ENCODE results near the gene HSPA12B.

Gene HSPA12B

DNA sequence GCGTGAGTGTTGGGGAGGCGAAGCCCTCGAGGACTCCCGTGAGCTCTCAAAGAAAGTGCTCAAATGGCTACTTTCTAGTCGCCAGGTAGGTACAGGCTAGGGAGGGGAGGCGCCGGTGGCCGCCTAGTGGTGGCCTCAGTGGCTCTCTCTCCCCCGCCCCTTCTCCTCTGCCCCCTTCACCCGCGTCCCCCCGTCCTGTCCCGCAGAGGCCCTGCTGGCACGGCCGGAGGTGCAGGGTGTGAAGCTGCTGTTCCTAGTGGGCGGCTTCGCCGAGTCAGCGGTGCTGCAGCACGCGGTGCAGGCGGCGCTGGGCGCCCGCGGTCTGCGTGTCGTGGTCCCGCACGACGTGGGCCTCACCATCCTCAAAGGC lies 18.8 kb downstream of the HSPA12B start:
- H3K4me3 ChIP-seq (ENCODE audit: low read depth, low read length): no peak overlapping the region
- DNase-seq (ENCODE audit: low read depth): no peak
- peak; percentile 9 for TF ChIP-seq CTCF (IDR thresholded peaks at IDR 0.05; ENCODE audit: low read depth, low read length, missing control alignments)
- in situ Hi-C loops (cut with HindIII; ENCODE audit: low sequenced_read_pairs): no loop called here

GRCh38 chr20:3751675-3752385 lies 19.3 kb downstream of the HSPA12B start:
- no peak for TF ChIP-seq CTCF (IDR thresholded peaks at IDR 0.05; ENCODE audit: low read depth, low read length, missing control alignments)
- H3K4me3 ChIP-seq (ENCODE audit: low read depth, low read length): peak overlapping the region; percentile 41
- no peak for DNase-seq (ENCODE audit: low read depth)

GRCh38 chr20:3752386-3752759 lies 19.9 kb downstream of the HSPA12B start:
- H3K4me3 ChIP-seq (ENCODE audit: low read depth, low read length): peak overlapping the region; percentile 41
- in situ Hi-C loops (cut with HindIII; ENCODE audit: low sequenced_read_pairs): no loop called here
- TF ChIP-seq CTCF (IDR thresholded peaks at IDR 0.05; ENCODE audit: low read depth, low read length, missing control alignments): no peak
- no peak for DNase-seq (ENCODE audit: low read depth)

More at GRCh38 chr20:3751675-3752385, 19.3 kb downstream of the HSPA12B start:
- in situ Hi-C loops (cut with HindIII; ENCODE audit: low sequenced_read_pairs): no loop called here

- no peak overlapping the region for H3K4me3 ChIP-seq (ENCODE audit: low read depth, low read length)
- peak; percentile 90 for TF ChIP-seq CTCF (IDR thresholded peaks at IDR 0.05; ENCODE audit: low read depth, low read length, missing control alignments)
- peak; percentile 55 for DNase-seq (ENCODE audit: low read depth)
- in situ Hi-C loops (cut with HindIII; ENCODE audit: low sequenced_read_pairs): no loop called here
Measured at GRCh38 chr20:3753098-3753497, 20.6 kb downstream of the HSPA12B start.

DNA sequence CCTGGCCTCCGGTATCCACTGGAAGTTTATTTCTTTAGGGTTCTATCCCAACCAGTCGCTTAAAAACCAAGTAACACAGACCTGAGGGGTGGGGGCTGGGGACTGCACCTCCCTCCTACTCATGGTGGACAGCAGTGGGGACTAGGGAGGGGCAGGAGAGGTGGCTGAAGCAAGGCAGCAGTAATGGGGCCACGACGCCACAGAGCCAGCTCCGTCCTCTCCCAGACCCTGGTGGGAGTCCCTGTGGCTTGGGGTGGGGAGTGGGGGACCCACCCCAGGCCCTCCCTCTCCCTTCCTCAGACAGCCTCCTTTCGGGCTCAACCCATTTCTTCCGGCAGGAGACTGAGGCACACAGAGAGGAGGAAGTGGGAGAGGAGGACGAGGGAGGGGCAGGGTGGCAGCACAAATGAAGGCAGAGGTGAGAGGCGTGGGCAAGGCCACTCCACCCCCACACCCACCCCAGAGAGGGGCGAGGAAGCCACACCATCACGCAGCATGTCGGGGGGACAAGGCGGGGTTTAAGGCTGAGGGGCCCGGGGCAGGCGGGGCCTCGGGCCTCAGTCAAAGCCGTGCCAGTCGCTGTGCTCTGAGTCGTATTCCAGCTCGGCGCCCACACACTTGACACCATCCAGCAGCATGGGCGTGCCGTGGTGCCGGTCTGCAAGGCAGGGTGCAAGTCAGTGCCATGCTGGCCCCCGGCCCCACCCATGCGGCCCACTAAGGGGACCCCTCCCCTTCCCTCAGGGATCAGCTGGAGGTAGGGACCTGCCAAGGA lies 21.2 kb downstream of the HSPA12B start:
- no peak overlapping the region for H3K4me3 ChIP-seq (ENCODE audit: low read depth, low read length)
- in situ Hi-C loops (cut with HindIII; ENCODE audit: low sequenced_read_pairs): no loop called here
- no peak for DNase-seq (ENCODE audit: low read depth)
- no peak for TF ChIP-seq CTCF (IDR thresholded peaks at IDR 0.05; ENCODE audit: low read depth, low read length, missing control alignments)

DNA sequence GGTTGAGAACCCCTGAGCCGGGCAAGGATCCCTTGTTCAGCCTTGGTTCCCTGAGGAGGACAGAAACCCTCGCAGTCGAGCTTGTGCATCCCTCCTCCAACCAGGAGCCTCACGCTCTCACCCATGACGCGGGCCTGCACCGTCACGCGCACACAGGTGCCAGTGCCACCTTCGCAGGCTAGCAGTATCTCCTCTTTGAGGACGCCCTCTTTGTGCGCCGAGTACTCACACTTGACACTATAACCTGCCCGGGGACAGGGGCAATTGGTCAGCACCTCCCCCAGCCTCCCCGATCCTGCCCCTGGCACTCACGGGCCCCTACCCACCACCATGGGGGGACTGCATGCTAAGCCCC lies 21.8 kb downstream of the HSPA12B start:
- no peak for DNase-seq (ENCODE audit: low read depth)
- no peak for TF ChIP-seq CTCF (IDR thresholded peaks at IDR 0.05; ENCODE audit: low read depth, low read length, missing control alignments)
- in situ Hi-C loops (cut with HindIII; ENCODE audit: low sequenced_read_pairs): no loop called here
- H3K4me3 ChIP-seq (ENCODE audit: low read depth, low read length): no peak overlapping the region

Measured in astrocyte of the cerebellum (primary cell).